Right renal cortex interstitium (tissue), 3 donors: ENCODE data around the gene WDR27. TPM values are rescaled to one million over a fixed set of nuclear protein-coding genes. Genes with fewer than 3 reads are reported as not detected.
"Not testable (repeated sequence)": the region's sequence is repeated elsewhere in the genome, so short reads cannot be mapped to it uniquely, and the experiment has no call there.

Experiments used
- DNase-seq, 3 donors: peaks; one replicate each; pipeline ENCODE4 v3.0.0-alpha.2; 2013; ENCODE audit warnings: low read depth in 3 of 3, low spot score in 2 of 3
- polyA plus RNA-seq, 3 donors: library from polyadenylated mRNA; unstranded; fragments of 120-200 nt; gene quantifications; one replicate each; pipeline ENCODE4 v1.2.1, GENCODE V29; 2013; ENCODE audit not compliant: insufficient read length in 3 of 3

WDR27 gene
- polyA plus RNA-seq, 3 donors, result 39.9 to 47.8 (median 40.6) TPM

- no peak for DNase-seq
These were observed 168.4 kb downstream of the WDR27 start for GRCh38 chr6:169533301-169534038.

- DNase-seq, result no peak
These were observed 171.1 kb downstream of the WDR27 start for GRCh38 chr6:169530752-169531123.

- DNase-seq, result no peak
These were observed 171.7 kb downstream of the WDR27 start for GRCh38 chr6:169529931-169530751.

- DNase-seq, result no peak
These were observed 173.1 kb downstream of the WDR27 start for GRCh38 chr6:169528755-169529154.

- DNase-seq, result no peak
These were observed 174.5 kb downstream of the WDR27 start for GRCh38 chr6:169527306-169527705.

GRCh38 chr6:169521825-169522224 is 180.0 kb downstream of the WDR27 start:
- DNase-seq, result no peak

GRCh38 chr6:169520104-169520503 is 181.7 kb downstream of the WDR27 start:
- no peak for DNase-seq

- DNase-seq, result no peak
These were observed 183.4 kb downstream of the WDR27 start for GRCh38 chr6:169518451-169518850.

- DNase-seq, result no peak
These were observed 188.2 kb downstream of the WDR27 start for GRCh38 chr6:169513478-169514193.

- not testable (repeated sequence) for DNase-seq
These were observed 190.0 kb downstream of the WDR27 start for GRCh38 chr6:169511785-169512184.

- no peak for DNase-seq
These were observed 191.0 kb downstream of the WDR27 start for GRCh38 chr6:169510871-169511270.

GRCh38 chr6:169508452-169508851 is 193.4 kb downstream of the WDR27 start:
- DNase-seq, result no peak

GRCh38 chr6:169503422-169504152 is 198.2 kb downstream of the WDR27 start:
- DNase-seq, result no peak

GRCh38 chr6:169502445-169502844 is 199.4 kb downstream of the WDR27 start:
- DNase-seq, result no peak

GRCh38 chr6:169501777-169502313 is 200.0 kb downstream of the WDR27 start:
- DNase-seq, result no peak

GRCh38 chr6:169501128-169501527 is 200.7 kb downstream of the WDR27 start:
- no peak for DNase-seq

- no peak for DNase-seq
These were observed 201.1 kb downstream of the WDR27 start for GRCh38 chr6:169500688-169501087.

GRCh38 chr6:169499848-169500247 is 202.0 kb downstream of the WDR27 start:
- no peak for DNase-seq

- DNase-seq, result no peak
These were observed 202.8 kb downstream of the WDR27 start for GRCh38 chr6:169498916-169499513.

- DNase-seq, result no peak
These were observed 206.2 kb downstream of the WDR27 start for GRCh38 chr6:169495601-169496000.
